GM21786 (cell line): Measurements from ENCODE around the gene DDA1.
"Not testable (repeated sequence)": the region's sequence is repeated elsewhere in the genome, so short reads cannot be mapped to it uniquely, and the experiment has no call there.

ENCODE experiments used
- ATAC-seq: cut with Tn5 transposase; IDR thresholded peaks from one replicate; pipeline ENCODE4 v1.9.1; 2021; ENCODE audit not compliant: unreplicated experiment

Gene DDA1

GRCh38 chr19:17286752-17287151, 22.6 kb upstream of the DDA1 start:
- ATAC-seq, result no peak

GRCh38 chr19:17289489-17289888, 19.9 kb upstream of the DDA1 start:
- no peak for ATAC-seq

GRCh38 chr19:17292301-17293074, 16.9 kb upstream of the DDA1 start:
- peak; percentile 70 for ATAC-seq

GRCh38 chr19:17293605-17294004, 15.8 kb upstream of the DDA1 start:
- no peak for ATAC-seq

GRCh38 chr19:17294051-17294891, 15.1 kb upstream of the DDA1 start:
- no peak for ATAC-seq

GRCh38 chr19:17295551-17295950, 13.8 kb upstream of the DDA1 start:
- ATAC-seq, result not testable (repeated sequence)

GRCh38 chr19:17296273-17296672, 13.1 kb upstream of the DDA1 start:
- ATAC-seq, result no peak

GRCh38 chr19:17296976-17297375, 12.4 kb upstream of the DDA1 start:
- no peak for ATAC-seq

- no peak for ATAC-seq
Measured at GRCh38 chr19:17300992-17301619, 8.3 kb upstream of the DDA1 start.

GRCh38 chr19:17302391-17303166, 6.8 kb upstream of the DDA1 start:
- no peak for ATAC-seq

GRCh38 chr19:17303167-17303939, 6.0 kb upstream of the DDA1 start, which contains the start of gene ABHD8:
Gene ABHD8 (minus strand): TSS chr19:17303425. CDS start chr19:17301616, 1,809 bp downstream.
- peak; percentile 40 for ATAC-seq

- no peak for ATAC-seq
Measured at GRCh38 chr19:17303940-17304267, 5.5 kb upstream of the DDA1 start.

GRCh38 chr19:17304386-17305215, 4.8 kb upstream of the DDA1 start:
- no peak for ATAC-seq

GRCh38 chr19:17305216-17305516, 4.2 kb upstream of the DDA1 start:
- no peak for ATAC-seq

GRCh38 chr19:17305517-17306284, 3.7 kb upstream of the DDA1 start, which contains the start of gene MRPL34:
Gene MRPL34 (plus strand): TSS chr19:17305872. CDS start chr19:17305893, 21 bp downstream.
- ATAC-seq, result peak; percentile 69

- ATAC-seq, result no peak
Measured at GRCh38 chr19:17306285-17306714, 3.1 kb upstream of the DDA1 start.

- no peak for ATAC-seq
Measured at GRCh38 chr19:17307876-17308377, 1.4 kb upstream of the DDA1 start.

GRCh38 chr19:17309965-17310461, 650 bp downstream of the DDA1 start:
- no peak for ATAC-seq
